Endometrium (tissue), 2 donors: ENCODE data around the gene POMZP3.
"Not testable (repeated sequence)": the region's sequence is repeated elsewhere in the genome, so short reads cannot be mapped to it uniquely, and the experiment has no call there.

Source experiments
- FAIRE-seq: peaks from 2 replicates; lab custom pipeline; 2012; peaks lifted over from hg19 to GRCh38; lab: Jason Lieb, UNC
- donor health status: control.
- donor health status: control.

Gene POMZP3

GRCh38 chr7:76626989-76627642 is at the start of gene POMZP3:
TSS of gene POMZP3 (minus strand) at chr7:76627279. CDS start at chr7:76626064, 1,215 bp downstream.
- not testable (repeated sequence) for FAIRE-seq

DNA sequence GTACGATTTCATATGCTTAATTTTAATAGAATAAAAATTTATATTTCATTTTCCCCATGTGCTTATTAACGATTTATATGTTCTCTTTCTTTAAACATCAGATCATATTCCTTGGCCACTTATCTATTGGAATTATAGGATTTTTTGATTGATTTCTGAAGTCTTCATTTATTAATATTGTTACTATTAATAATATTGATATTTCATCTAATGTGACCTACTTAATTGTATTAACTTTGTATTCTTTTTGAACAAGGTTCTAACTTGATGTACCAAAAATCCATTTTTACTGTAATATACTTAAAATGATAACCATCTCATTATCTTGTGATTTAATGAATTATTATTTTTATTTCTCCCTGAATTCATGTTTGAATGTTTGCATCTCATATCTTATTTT is 48.7 kb upstream of the POMZP3 start:
- FAIRE-seq, result not testable (repeated sequence)

DNA sequence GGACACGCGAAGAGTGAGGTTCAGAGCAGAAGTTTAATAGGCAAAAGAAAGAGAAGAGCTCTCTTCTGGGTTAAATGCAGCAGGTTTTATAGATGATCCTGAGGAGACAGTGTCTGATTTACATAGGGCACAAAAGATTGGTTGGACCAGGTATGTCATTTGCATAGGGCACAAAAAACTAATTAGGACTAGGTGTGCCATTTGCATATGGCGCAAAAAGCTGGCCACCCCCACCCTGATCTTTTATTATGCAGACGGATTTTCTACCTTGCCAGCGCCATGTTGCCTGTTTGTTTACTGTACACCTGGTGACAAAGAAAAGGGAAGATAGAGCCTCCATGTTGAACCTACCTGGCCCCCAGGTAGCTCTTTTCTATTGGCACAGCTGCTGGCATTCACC is 46.3 kb upstream of the POMZP3 start:
- not testable (repeated sequence) for FAIRE-seq

DNA sequence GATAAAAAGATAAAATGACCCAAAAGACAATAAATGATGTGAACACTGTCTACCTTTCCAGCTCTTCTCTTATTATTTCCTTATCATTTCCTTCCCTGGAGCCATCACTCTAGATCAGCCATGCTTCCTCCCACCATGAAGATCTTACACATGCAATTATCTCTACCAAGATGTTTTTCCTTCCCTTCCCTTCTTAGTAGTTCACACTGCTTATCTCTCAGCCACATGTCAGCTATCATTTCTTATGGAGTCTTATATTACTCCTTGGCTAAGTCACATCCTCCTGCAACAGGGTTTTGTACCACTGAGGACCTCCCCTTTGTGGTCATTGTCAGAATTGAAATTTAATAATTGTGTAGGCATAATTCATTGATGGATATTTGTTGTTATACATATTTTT is 32.1 kb upstream of the POMZP3 start:
- FAIRE-seq, result not testable (repeated sequence)

- not testable (repeated sequence) for FAIRE-seq
Measured at GRCh38 chr7:76656425-76656824, 29.3 kb upstream of the POMZP3 start.

- not testable (repeated sequence) for FAIRE-seq
Measured at GRCh38 chr7:76642620-76643019, 15.5 kb upstream of the POMZP3 start.

GRCh38 chr7:76637061-76637691 is 10.1 kb upstream of the POMZP3 start:
- peak; percentile 62 for FAIRE-seq

DNA sequence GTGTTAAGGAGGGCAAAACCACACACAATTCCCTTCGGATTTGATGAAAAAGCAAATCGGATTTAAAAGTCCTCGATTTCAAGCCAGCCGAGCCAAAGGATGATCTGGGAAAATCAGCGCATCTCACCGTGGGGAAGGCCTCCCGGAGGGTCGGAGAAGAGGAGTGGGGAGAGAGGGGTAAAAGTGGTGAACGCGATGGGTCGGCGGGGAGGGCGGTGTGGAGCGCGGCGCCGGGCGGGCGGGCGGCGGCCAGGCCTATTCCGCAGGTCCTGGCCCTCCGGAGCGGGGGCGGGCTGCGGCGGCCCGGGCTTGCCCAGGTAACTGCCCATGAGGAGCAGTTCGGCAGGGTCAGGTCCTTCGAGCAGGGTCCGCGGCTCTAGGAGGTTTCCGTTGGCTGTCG is 498 bp downstream of the POMZP3 start:
- not testable (repeated sequence) for FAIRE-seq

DNA sequence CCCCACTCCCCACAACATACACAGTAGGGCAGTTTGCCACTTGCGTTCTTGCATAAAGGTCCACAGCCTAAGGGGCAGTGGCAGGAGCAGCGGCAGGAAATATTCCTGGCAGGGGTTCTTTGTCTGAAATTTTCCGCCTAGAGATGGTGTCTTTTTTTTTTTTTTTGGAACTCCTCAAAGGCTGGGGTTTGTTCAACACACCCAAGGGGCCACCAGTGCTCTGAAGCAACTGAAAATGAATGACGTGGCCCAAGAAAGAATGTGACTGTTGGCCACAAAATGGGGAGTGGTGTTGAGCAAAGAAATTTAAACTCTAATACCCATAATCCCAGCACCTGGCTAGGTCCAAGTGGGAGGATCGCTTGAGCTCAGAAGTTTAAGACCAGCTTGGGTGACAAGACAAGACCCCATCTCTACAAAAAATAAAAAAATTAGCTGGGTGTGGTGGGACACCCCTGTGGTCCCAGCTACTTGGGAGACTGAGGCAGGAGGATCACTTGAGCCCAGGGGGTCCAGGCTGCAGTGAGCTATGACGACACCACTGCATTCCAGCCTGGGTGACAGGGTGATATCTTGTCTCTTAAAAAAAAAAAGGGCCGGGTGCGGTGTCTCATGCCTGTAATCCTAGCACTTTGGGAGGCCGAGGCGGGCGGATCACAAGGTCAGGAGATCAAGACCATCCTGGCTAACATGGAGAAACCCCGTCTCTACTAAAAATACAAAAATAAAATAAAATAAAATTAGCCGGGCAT is 7.5 kb downstream of the POMZP3 start:
- not testable (repeated sequence) for FAIRE-seq

- FAIRE-seq, result not testable (repeated sequence)
Measured at GRCh38 chr7:76613783-76614182, 13.3 kb downstream of the POMZP3 start.

GRCh38 chr7:76612232-76612631 is 14.8 kb downstream of the POMZP3 start:
- not testable (repeated sequence) for FAIRE-seq

DNA sequence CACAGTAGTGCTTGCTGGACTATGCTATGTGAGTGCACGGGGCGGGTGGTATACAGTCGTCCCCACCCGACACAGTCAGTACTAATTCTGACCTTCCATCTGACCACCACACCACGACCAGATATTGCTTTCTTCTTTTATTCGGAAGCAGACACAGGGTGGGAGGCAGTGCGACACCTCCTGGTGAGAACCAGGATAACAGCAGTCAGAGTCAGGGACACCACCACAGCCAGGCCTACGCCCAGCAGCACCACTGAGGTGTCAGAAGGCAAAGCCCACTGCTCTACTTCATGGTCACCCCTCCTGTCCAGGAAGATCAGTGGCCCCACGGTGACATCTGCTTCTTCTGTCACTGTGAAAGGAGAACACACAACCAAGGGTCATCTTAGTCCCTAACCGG is 17.2 kb downstream of the POMZP3 start:
- not testable (repeated sequence) for FAIRE-seq

- not testable (repeated sequence) for FAIRE-seq
Measured at GRCh38 chr7:76608469-76608868, 18.6 kb downstream of the POMZP3 start.

- FAIRE-seq, result not testable (repeated sequence)
Measured at GRCh38 chr7:76606027-76606426, 21.1 kb downstream of the POMZP3 start.

DNA sequence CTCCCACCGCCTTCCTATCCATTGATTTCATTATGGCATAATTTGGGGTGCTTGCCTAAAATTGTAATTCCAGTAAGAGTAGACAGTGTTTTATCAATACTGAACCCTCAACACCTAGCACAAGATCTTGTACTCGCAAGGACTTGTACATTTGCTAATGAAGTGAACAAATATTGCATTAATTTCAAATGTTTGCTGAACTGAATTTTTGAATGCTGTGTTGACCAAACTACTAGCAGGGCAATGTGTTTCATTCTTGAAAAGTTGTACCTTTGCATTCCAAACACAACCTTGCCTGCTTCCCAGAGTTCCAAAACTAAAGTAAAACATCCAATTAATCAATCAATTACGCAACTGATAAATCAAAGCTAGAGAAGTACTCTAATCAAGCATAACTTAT is 26.4 kb downstream of the POMZP3 start:
- not testable (repeated sequence) for FAIRE-seq

- FAIRE-seq, result not testable (repeated sequence)
Measured at GRCh38 chr7:76600116-76600482, 27.0 kb downstream of the POMZP3 start.

- not testable (repeated sequence) for FAIRE-seq
Measured at GRCh38 chr7:76598590-76599264, 28.4 kb downstream of the POMZP3 start.

- not testable (repeated sequence) for FAIRE-seq
Measured at GRCh38 chr7:76597288-76597687, 29.8 kb downstream of the POMZP3 start.

DNA sequence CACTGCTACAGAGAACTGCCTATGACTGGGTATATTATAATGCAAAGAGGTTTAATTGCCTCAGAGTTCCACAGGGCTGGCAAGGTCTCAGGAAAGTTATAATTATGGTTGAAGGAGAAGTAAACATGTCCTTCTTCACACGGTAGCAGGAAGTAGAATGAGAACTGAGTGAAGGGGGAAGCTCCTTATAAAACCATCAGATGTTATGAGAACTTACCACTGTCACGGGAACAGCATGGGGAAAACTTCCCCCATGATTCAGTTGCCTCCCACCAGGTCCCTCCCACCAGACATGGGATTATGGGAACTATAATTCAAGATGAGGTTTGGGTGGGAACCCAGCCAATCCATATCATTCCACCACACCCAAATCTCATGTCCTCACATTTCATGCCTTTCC is 34.4 kb downstream of the POMZP3 start:
- not testable (repeated sequence) for FAIRE-seq

- FAIRE-seq, result not testable (repeated sequence)
Measured at GRCh38 chr7:76591602-76592304, 35.3 kb downstream of the POMZP3 start.

DNA sequence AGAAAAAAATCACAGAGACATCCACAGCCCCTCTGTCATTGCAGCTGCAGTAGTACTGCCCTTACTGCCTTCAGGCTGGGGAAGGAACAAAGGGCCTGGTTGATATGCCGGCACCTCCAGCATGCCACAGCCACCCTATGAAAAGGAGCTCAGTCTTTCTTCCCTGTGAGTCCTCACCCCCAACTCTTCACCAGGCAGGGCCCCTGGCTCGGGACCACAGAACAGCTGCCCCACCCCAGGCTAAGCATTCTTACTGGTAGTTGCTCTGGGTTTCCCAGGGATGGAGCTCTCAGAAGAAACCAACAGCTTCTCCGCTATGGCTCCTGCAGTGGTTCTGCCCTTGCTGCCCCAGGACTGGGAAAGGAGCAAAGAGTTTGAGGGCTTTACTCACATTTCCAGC is 36.0 kb downstream of the POMZP3 start:
- FAIRE-seq, result not testable (repeated sequence)

DNA sequence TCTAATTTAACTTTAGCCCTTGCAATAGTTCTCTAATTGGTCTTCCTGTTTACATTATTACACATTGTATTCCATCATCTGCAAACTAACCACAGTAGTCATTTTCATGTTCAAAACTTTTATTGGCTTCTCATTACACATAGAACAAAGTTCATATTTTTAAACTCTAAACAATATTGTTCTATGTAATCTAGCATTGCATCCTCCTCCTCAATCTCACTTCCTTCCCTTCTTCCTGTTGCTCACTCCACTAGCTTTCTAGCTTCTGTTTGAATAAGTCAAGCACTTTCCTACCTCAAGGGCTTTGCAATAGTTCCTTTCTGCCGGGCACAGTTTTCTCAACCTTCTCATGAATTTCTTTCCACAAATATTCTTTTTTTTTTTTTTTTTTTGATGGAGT is 38.5 kb downstream of the POMZP3 start:
- peak; percentile 46 for FAIRE-seq
